Activated CD4-positive, alpha-beta T cell treated with anti-CD3 and anti-CD28 coated beads for 4 hours (primary cell): ENCODE measurements around the gene TREH.
"Not testable (repeated sequence)": the region's sequence is repeated elsewhere in the genome, so short reads cannot be mapped to it uniquely, and the experiment has no call there.

ENCODE experiments used
- DNase-seq, 2 donors: peaks; one replicate each; pipeline ENCODE4 v3.0.0-alpha.2; 2020

TREH gene

DNA sequence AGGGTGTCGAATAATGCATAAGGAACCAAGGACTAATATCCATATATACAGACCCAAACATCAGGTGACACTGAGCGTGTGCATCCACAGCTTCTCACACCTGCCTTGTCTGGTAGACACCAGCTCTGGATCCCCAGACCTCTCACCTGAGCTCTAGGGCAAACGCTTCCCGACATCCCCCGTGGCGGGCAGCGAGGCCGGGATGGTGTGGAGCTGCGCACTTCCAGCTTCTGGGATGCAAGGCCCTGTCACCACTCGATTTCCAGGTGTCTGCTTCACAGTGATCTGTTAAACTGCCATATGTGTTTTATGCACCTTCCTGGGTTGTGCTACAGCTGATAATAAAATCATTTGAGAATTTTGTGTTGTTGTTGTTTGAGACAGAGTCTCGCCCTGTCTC, 15.3 kb upstream of the TREH start:
- no peak for DNase-seq

DNA sequence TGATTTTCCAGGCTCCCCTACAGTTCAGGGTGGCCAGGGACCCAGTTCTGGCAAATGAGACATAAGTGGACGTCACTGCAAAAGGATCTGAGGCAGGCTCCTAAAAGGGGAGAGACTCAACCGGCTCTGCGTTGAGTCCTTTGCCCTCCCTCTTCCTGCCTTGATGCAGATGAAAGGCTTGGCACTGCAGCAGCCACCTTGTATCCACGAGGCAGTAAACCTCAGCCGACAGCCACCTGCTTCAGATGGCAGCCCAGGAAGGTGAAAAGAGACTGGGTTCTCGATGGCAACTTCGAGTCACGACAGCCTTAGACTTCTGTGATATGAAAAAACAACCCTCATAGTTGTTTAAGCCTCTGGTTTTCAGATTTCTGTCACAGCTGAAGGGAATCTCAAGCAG, 14.7 kb upstream of the TREH start:
- DNase-seq = no peak

DNA sequence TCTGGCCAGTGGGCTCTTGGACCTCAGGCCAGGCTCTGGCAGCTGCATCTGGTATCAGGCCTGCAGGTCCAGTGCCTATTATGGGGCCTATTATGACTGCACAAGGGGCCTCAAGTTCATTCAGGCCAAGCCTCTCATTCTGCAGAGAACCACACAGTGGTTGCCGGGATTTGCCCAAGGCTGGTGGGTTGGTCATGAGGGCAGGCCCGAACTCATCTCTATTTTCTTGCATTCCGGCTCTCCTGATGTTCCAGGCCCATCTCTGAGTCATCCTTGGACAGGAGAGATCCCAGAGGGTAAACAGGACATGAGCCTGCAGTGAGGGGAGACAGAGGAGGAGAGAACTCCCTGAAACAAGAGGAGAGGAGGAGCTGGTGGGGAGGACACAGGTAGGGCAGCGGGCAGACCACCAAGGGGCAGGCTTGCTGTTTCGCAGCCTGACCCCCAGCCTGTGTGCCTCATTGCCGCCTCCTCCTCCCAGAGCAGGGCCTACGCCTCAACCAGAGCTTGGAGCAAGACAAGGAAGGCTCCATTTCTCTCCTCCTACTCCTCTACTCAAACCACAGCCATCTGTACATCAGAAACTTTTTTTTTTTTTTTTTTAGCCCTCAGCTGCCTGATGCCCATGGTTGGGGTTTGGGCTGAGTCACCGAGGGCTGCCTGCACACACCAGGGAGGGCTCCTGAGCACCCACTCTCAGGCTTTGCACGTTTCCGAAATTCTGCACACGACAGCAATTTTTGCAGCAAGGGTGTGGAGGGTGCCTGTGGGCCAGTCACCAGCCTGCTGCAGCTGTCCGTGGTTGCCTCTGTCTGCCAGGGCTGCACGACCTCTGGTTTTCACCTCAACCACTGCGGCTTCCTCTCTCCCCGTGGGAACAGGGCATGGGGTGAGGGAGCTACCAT, 12.7 kb upstream of the TREH start:
- DNase-seq = peak; percentile 54 to 74

DNA sequence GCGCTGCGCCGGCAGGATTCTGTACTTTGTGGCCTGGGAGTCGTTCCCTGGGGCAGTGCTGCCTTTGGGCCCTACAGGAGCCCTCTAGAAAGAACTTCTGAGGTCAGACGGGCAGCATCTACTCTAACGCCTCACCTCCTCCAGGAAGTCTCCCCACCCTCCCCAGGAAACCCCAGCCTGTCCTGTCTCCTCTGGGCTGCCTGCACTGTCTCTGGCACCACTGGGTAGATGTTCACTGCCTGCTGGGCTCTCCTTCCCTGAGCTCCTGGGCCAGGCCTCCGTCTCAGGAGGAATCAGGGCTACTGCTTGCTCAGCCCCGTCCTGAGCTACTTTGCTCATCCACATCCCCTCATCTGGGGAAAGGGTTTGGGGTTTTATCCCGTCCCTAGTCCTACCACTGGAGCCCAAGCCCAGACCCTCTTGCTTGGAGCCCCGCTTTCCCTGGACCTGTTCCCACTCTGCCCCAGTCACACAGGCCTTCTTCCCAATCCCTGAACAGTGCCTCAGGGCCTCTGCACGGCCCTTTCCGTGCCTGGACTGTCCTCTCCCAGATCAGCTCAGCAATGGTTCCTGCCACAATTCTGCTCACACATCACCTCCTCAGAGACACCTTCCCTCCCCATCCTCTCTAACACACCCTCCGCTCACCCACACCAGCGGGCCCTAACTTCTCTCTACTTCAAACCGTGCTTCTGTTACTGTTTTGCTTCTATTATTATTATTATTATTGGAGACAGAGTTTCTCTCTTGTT, 11.3 kb upstream of the TREH start:
- no peak for DNase-seq

DNA sequence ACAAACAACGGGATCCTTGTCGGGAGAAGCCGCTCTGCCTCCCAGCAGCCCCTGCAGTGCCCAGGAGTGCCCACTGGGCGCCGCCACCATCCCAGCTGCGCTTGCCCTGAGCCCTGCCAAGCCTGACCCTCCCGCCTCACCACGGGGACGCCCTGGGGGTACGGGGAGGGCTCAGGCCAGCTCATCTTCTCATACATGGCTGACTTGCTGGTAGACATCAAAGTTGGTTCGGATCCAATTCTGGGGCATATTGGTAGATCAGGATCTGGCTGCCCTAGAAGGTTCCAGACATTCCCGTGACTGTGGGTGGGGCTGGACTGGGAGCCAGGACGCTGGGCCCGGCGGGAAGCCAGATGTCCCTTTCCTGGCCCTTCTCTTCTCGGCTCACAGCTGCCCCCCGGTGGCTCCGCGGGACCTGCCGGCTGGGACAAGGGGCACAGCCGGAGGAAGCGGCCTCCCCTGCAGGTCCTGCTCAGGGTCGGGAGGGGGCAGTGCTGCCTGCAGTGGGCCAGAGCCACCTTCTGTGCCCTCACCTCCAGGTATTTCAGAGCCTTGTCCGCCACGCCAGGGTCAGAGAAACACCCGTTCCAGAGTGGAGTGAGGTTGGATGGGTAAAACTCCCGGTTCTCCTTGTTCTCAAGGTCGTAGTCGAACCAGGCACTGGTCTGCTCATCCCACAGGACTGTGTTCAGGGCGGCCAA, 10.6 kb upstream of the TREH start:
- DNase-seq = peak; percentile 80 to 82

DNA sequence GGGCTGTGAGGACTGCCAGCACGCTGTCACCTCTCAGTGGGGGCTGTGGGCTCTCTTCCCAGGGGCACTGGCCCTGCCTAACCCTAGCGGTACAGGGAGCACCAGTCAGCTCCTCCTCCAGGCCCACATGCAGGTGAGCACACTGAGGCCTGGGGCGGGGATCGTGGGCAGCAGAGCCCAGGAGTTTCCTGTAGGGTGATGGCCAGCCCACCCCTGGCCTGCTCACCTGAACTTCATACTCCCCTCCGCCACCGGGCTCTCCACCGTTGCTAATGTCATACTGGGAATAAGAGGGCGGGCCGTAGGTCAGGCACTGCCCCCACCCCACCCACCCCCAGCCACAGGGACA, 10.0 kb upstream of the TREH start:
- no peak for DNase-seq

DNA sequence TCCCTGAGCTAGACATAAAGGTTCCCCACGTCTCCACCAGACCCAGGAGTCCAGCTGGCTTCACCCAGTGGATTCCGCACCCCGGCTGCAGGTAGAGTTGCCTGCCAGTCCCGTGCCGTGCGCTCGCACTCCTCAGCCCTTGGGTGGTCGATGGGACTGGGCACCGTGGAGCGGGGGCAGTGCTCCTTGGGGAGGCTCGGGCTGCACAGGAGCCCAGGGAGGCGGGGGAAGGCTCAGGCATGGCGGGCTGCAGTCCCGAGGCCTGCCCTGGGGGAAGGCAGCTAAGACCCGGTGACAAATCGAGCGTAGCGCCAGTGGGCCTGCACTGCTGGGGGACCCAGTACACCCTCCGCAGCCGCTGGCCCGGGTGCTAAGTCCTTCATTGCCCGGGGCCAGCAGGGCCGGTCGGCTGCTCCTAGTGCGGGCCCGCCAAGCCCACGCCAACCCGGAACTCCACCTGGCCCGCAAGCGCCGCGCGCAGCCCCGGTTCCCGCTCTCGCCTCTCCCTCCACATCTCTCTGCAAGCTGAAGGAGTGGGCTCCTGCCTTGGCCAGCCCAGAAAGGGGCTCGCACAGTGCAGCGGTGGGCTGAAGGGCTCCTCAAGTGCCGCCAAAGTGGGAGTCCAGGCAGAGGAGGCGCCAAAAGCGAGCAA, 9.5 kb upstream of the TREH start:
- no peak for DNase-seq

DNA sequence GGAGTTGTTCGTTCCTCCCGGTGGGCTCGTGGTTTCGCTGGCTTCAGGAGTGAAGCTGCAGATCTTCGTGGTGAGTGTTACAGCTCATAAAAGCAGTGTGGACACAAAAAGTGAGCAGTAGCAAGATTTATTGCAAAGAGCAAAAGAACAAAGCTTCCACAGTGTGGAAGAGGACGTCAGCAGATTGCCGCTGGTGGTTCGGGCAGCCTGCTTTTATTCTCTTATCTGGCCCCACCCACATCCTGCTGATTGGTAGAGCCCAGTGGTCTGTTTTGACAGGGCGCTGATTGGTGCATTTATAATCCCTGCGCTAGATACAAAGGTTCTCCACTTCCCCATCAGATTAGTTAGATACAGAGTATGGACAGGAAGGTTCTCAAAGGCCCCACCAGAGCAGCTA, 8.9 kb upstream of the TREH start:
- DNase-seq = not testable (repeated sequence)

DNA sequence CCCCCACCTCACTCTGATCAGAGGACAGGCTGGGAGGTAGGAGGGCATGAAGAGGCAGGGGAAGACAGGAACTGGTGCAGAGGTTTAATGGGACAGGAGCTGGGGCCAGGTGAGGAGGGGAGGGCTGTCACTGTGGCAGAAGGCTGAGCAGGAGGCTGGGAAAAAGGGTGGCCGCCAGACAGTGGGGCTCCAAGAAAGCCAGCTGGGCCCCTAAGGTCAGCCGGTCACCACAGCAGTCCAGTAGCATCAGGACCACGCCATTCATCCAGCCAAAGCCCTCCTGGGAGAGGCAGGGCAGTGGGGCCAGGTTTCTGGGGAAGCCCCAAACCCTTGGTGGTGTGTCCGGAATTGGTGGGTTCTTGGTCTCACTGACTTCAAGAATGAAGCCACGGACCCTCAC, 8.5 kb upstream of the TREH start:
- DNase-seq = no peak

DNA sequence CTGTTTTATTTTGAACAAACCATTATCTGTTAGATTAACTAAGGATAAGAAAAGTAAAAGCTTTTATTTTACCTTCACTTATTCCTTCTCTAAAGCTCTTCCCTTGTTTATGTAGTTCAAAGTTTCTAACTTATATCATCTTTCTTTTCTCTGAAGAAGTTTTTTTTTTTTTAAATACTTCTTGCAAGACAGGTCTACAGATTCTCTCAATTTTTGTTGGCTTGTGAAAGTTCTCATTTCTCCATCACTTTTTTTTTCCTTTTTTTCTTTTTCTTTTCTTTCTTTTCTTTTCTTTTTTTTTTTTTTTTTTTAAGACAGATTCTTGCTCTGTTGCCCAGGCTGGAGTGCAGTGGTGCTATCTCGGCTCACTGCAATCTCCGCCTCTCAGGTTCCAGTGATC, 4.7 kb upstream of the TREH start:
- no peak for DNase-seq

DNA sequence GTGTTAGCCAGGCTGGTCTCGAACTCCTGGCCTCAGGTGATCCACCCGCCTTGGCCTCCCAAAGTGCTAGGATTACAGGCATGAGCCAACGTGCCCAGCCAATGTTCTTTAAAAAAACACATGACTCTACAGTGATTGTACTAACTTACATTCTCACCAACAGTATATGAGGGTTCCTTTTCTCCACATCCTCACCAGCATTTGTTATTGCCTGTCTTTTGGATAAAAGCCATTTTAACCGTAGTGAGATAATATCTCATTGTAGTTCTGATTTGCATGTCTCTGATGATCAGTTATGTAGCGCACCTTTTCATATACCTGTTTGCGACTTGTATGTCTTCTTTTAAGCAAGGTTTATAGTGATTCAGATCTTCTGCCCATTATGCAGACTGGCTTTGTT, 3.5 kb upstream of the TREH start:
- not testable (repeated sequence) for DNase-seq

DNA sequence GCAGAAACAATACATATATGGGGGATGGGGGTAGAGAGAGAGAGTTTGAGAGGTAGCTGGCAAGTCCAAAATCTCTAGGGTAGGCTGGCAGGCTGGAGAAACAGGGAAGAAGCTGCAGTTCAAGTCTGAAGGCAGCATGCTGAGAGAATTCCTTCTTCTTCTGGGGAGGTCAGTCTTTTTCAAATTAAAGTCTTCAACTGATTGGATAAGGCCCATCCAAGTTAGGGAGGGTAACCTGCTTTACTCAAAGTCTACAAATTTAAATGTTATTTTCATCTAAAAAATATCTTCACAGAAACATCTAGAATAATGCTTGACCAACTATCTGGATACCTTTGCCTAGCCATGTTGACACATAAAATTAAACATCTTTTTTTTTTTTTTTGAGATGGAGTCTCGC, 2.9 kb upstream of the TREH start:
- no peak for DNase-seq

DNA sequence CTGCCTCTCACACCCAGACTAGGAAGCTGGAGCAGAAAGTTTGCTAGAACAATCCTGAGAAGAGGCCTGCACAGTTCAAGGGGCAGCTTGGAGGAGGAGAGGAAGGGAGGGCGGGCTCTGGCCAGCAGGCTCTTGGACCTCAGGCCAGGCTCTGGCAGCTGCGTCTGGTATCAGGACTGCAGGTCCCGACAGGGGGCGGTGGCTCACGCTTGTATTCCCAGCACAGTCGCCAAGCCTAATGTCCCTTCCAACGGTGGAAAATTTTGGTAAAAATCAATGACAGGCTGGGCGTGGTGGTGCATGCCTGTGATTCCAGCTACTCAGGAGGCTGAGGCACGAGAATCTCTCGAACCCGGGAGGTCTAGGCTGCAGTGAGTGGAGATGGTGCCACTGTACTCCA, 542 bp downstream of the TREH start:
- not testable (repeated sequence) for DNase-seq

DNA sequence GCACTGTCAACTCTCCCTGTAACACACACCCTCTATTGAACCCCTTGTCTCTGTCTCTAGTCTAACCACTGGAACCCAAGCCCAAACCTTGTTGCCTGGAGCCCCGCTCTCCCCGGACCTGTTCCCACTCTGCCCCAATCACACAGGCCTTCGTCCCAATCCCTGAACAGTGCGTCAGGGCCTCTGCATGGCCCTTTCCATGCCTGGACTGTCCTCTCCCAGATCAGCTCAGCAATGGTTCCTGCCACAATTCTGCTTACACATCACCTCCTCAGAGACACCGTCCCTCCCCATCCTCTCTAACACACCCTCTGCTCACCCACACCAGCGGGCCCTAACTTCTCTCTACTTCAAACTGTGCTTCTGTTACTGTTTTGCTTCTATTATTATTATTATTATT, 1.5 kb downstream of the TREH start:
- no peak for DNase-seq

DNA sequence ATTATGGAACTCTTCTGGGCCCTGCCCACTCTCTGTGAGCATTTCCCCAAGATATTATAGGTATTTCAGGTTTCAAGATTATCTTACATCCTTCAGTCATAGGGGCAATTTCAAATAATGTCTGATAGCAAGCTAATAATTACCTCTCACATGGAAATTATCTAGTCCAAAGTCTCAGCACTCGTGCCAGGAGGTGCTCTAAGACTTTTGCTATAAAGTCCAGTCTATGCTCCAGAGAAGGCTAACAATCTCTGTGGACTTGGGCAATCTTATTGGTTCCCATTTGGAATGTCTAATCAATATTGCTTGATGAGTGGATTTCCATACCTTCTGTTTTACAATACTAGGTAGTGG, 5.4 kb downstream of the TREH start:
- no peak for DNase-seq

DNA sequence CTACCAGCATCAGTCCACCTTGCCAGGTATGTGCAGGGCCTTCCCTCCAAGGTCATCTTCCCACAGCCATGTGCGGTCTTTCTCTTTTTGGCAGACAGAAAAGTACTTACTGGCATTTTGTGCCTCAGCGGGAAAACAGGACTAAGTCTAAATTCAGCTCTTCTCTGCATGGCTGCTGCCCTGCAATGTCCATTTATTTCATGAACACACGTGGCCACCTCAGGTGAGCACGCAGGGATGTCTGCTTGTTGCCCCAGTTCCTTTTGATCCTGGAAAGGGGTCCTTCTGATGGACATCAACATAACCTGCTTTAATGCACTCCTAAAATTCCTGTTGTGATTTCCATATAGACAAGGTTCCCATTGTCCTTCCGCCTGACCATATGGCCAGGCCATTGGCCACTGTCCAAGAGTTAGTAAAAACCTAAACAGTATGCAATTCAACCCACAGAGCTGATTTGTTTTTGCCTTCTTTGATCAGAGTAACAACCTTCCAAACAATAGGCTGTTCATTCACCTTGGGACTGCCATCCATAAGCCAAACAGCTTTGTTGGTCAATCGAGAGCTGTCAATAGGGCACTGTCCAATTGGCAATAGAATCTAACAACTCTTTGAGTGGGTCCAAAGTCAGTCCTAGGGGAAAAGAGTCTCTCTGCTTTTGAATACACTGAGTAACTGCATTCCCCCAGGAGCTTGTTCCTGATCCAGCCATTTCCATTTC, 5.9 kb downstream of the TREH start:
- no peak for DNase-seq

DNA sequence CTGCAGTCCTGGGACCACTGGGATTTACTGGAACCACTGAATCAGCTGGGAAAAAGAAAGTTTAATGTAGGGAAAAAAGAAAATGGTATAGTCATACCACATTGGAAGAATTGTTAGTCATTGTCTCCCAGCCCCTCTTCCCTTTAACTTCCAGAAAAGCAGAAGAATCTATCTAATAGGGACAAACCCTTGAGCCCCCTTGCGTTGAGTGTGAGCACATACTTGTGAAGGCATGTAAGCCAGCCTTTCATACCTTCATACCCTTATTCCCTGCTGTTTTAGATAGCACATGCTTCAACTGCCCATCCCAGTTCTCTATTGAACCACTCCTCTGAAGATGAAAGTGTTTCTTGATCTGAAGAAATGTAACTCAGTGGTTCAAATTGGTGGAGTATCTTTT, 6.6 kb downstream of the TREH start:
- DNase-seq = no peak

DNA sequence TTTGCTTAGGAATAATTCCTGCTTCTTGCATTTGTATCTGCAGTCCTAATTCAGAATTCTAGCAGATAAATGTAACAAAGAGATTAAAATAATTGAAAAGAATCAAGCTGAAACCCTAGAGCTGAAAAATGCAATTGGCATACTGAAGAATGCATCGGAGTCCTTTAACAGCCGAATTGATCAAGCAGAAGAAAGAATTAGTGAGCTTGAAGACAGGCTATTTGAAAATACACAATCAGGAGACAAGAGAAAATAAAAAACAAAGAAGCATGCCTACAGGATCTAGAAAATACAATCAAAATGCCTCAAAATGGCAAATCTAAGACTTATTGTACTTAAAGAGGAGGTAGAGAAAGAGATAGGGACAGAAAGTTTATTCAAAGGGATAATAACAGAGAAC, 8.2 kb downstream of the TREH start:
- no peak for DNase-seq

DNA sequence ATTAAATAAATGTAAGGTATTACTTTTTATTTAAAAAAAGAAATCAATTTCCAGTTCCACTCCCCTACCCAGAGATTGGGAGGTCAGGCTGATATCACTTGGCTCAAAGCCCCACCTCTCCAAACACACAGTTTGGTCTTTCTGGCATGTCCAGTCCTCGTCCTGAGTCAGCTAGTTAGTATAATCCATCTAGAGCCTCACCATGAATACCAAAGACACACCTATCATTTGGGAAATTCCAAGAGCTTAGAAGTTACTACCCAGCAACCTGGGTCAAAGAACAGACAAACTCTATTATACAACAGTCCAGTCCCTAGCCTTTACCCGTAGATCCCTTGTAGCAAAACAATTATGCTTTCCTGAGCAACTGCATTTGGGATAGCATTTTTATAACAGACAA, 9.4 kb downstream of the TREH start:
- DNase-seq = no peak

DNA sequence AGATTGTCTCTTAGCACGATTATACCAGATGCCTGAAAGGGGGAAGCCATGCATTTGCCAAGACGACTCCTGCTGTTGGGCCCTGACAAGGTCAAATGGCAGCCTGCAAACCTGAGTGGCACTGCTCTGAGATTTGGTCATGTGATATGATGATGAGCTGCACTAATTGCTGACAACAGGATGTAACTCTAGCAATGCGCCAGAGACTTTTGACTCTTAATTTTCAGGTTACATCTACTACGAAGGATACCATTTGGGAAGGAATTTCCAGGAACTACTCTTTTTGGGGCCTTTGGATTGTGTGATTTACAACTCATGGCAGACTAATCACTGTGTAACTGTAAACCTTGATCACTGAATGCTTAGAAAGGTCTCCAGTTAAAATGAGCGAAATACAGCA, 13.1 kb downstream of the TREH start:
- no peak for DNase-seq

DNA sequence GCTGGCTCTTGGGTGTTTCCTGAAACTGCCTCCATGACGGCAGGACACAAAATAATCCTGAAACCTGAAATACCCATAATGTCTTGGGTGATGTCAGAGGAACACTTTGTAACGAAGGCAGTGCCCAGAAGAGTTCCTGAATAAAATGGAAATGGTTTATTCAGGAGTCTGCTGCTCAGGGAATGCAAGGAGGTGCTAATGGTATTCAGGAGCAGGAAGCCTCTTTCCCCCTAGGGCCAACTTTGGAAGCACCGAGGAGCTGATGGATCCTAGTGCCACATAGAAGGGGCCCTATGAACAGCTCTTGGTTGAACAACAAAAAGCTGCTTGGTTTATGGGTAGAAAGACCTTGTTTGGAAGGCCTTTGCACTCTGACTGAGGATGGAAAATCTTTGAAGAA, 15.5 kb downstream of the TREH start:
- DNase-seq = no peak

DNA sequence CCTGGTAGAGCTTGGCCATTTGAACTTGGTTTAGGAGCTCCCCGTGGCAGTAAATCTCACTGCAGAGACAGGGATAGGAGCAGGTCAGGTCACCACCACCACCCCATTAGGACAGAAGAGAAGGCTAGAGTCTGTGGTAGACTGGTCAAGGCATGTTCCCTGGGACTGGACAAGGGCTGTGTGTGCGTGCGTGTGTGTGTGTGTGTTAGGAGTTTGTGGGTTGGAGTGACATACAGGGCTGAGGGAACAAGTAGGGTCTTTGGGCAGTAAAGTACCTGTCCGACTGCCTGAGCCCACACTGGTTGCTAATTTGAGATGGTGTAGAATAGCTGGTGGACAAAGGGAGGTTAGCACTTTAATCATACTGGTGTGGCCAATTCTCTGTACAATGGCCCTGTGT, 16.1 kb downstream of the TREH start:
- no peak for DNase-seq
